Measurements from ENCODE around the gene ZBTB7C.

ZBTB7C gene

GRCh38 chr18:48191494-48191893 is 217.7 kb downstream of the ZBTB7C start:
- DNase-seq (ENCODE audit: low spot score) = no peak

- DNase-seq (ENCODE audit: low spot score) = no peak
Measured at GRCh38 chr18:48190994-48191393, 218.2 kb downstream of the ZBTB7C start.

GRCh38 chr18:48188609-48189008 is 220.6 kb downstream of the ZBTB7C start:
- no peak for DNase-seq (ENCODE audit: low spot score)

- no peak for DNase-seq (ENCODE audit: low spot score)
Measured at GRCh38 chr18:48186861-48187260, 222.3 kb downstream of the ZBTB7C start.

DNA sequence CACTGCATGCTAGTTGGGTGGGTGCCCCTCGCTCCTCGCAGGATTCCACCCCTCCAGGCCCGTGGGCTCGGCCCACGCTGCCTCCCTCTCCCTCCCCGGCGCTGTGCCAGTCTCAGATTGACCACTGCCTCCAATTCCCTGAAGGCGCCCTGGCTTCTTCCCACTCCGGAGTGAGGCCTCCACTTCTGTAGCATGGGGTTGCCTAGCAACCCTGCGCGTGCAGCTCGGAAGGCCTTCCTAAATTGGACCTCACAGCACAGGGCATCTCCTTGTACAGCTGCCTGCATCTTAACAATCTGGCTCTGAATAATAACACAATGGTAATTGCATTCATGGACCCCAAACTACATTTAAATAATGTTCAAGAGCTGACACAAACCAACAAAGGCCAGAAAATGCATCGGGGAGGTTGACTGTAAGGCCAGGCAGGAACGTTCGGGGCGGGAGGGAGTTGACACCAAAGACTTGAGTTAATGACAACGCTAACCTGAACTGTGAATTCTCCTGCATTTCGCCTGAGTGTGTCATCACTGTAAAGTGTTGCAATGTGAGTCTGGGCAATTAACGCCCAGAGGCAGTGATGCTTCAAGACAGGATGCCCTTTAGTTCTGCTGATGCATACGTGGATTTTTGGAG is 222.9 kb downstream of the ZBTB7C start:
- no peak for DNase-seq (ENCODE audit: low spot score)

DNA sequence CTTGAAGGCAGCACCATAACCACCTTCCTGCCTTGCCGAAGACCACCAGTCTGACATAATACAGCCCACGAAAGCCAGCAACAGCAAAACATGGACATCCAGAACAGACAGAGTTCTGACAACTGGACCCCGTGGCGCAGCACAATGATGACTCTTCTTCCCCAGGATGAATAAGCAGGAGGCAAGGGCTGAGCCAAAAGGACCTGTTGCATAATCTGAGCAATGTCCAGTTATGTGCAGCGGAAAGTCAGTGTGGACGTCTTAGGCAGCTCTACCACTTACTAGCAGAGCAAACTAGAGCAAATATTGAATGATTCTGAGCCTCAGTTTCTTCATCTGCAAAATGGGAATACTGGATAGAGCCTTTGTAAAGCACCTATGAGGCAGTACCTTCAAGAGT is 225.1 kb downstream of the ZBTB7C start:
- DNase-seq (ENCODE audit: low spot score) = no peak

DNA sequence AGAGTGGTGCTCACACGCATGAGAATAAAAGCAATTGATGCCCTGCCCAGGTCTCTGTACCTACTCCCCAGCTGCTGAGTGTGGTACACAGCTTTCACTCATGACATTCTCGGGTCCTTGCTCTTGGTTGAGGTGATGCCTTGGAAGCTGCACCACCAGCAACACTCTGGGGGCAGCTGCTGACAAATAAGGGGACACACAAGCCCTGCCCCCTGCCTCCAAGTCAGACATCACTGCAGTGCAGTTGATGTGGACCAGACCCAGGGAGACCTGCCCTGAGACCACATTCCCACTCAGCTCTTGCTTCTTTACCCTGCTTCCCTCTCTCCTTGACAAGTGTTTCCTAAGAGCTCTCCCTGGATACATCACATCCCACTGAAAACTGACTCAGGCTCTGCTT is 225.6 kb downstream of the ZBTB7C start:
- no peak for DNase-seq (ENCODE audit: low spot score)

GRCh38 chr18:48182779-48183178 is 226.4 kb downstream of the ZBTB7C start:
- DNase-seq (ENCODE audit: low spot score) = no peak

- no peak for DNase-seq (ENCODE audit: low spot score)
Measured at GRCh38 chr18:48181857-48182256, 227.3 kb downstream of the ZBTB7C start.

- no peak for DNase-seq (ENCODE audit: low spot score)
Measured at GRCh38 chr18:48181087-48181823, 227.9 kb downstream of the ZBTB7C start.

DNA sequence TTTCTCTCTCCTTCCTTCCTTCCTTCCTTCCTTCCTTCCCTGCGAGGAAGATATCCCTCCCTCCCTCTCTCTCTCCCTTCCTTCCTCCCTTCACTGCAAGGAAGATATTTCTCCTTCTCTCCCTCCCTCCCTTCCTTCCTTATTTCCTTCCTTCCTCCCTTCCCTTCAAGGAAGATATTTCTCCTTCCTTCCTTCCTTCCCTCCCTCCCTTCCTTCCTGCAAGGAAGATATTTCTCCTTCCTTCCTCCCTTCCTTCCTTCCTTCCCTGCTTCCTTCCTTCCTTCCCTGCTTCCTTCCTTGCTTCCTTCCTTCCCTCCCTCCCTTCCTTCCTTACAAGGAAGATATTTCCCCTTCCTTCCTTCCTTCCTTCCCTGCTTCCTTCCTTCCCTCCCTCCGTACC is 229.5 kb downstream of the ZBTB7C start:
- DNase-seq (ENCODE audit: low spot score) = no peak

DNA sequence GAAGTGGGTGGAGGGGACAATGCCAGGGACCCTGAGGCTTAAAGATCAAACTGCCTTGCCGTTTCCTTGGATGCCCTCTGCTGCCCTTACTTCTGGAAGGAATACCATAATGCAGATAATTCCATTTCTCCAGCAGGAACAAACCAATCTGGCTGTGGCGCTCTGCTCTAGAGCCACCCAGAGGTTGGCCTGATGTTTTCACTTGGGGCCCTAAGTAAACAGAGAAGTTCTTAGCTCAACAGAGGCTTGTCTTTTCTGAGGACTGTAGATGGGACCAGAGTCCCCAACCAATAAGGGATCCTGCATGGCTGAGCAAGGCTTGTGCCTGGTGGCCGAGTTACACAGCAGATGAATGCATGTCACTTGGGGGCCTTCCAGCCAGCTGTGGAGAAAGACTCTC is 230.2 kb downstream of the ZBTB7C start:
- no peak for DNase-seq (ENCODE audit: low spot score)

GRCh38 chr18:48176909-48177308 is 232.3 kb downstream of the ZBTB7C start:
- no peak for DNase-seq (ENCODE audit: low spot score)

GRCh38 chr18:48173557-48173956 is 235.6 kb downstream of the ZBTB7C start:
- DNase-seq (ENCODE audit: low spot score) = no peak

DNA sequence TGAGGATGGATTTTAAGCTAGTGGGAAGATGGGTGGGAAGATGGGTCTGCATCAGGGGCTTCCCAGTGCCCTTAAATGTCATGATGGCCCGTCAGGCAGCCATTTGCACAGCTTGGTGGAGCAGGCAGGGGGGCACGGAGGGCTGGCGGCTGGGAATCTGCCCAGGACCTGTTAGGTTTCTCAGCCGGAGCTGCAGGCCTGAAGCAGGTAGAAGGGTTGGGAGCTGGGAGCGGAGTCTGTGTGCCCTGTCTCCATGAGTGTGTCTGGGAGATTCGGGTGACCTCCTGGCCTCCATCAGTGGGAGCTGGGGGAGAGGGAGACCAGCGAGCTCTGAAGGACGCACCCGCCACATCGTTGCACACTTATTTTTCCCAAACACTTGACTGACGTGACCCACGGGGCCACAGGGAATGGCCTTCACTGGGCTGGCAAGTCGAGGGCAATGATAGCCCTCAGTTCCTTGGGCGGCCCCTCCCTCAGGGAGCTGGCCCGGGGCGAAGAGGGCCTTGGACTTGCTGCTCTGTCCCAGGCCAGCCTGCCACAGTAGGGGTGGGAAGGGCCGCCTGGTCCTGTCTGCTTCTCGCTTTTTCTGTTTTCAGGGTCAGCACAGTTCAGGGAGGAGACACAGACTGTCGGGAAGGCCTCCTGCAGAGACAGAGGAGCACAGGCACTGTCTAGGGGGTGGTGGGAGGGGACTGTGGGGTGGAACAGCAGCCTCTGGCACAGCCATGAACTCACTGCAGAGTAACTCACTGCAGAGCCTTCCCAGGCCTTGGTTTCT is 236.8 kb downstream of the ZBTB7C start:
- DNase-seq (ENCODE audit: low spot score) = no peak

GRCh38 chr18:48171490-48172188 is 237.5 kb downstream of the ZBTB7C start:
- DNase-seq (ENCODE audit: low spot score) = no peak

DNA sequence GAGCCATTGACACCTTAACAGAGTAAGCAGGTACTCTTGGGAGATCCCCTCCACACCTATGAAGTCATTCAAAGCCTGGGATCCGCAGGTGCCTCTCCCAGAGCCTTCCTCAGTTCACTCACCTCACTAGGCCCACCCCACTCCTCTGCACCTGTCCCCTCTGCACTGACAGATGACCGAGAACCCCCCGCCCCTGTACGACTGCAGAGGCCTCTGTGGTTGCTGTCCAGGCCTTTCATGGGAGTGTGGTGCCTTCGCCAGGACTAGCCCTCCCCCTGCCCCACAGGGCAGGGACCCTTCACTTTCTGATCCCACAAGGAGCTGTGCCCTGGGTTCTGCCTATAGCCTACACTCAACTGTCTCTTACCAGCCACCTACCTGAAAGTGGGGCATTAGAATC is 238.5 kb downstream of the ZBTB7C start:
- no peak for DNase-seq (ENCODE audit: low spot score)

DNA sequence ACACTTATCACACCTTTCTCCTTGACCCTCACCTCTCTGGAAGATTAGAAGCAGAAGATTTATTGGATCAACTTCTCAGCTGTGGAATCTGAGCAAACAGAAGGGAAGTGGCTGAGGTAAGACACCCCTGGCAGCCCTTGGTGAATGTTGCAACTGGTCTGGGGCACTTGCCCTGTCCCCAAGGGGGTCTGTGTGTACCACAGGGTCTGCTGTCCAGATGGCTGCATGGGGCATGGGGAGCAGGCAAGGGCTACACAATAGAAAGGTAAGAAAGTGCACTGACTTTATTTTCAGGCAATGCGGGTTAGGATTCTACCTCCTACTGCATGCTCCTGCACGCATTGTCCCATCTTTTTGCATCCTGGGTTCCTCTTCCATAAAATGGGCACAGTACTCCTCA is 240.3 kb downstream of the ZBTB7C start:
- DNase-seq (ENCODE audit: low spot score) = no peak

GRCh38 chr18:48167897-48168253 is 241.3 kb downstream of the ZBTB7C start:
- peak; percentile 36 for DNase-seq (ENCODE audit: low spot score)

- DNase-seq (ENCODE audit: low spot score) = no peak
Measured at GRCh38 chr18:48166336-48166875, 242.8 kb downstream of the ZBTB7C start.

DNA sequence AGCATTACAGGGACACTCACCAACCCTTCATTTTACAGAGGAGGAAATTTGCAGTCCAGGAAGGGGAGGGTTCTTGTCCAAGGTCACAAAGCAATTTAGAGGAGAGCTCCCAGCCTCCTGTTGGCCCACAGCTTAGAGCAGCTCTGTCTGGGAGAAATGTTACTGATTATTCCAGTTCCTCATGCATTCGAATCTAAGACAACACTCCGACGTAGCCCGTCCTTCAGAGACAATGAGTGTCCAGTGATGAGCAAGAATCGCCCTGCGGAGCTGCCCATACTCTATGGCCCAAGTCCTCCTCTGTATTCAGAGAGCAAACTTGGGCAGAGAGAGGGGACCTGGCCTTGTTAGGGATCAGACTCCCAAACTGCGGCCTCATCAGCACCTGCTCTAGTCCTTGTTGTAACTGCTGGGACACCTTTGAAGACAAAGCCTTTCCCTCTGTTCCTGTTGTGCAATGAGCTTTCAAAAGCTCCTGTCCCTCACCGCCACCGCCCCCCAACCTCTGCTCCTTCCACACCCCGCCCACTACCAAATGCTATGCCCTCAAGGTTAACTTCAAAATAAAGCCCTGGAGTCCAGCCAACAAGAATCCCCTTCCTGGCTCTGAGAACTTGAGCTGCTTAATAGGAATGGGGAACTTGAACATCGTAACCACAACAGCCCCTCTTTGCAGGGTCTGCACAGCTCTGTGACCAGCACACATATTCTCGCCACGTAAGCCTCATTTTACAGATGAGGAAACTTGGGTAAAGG is 243.9 kb downstream of the ZBTB7C start:
- DNase-seq (ENCODE audit: low spot score) = peak; percentile 38

DNA sequence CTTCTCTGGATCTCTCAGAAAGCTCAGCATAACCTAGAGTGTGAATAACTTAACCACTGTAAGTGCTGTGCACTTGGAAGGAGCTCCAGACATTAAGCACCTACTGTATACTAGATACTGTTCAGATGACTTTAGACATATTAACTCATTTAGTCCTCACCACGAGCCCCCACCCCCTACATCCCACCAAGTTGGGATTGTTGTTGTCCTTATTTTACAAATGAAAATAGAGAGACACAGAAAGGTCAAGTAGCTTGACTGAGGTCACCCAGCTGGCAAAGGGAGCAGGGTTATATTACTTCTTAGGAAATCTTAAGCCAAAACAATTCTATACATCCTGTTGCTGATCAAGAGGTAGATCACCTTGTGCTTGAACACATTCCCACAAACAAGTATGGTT is 244.5 kb downstream of the ZBTB7C start:
- DNase-seq (ENCODE audit: low spot score) = no peak
